SK-N-SH treated with all-trans-retinoic acid at 6 μM for 48 hours (cell line): ENCODE measurements around the gene CNTFR.

ENCODE experiments used
- CSDC2 ChIP-seq: fragments of 250-450 bp; sonication (Bioruptor Pico); IDR thresholded peaks from 2 replicates; pipeline ENCODE4 v1.5.0; 2020; ENCODE audit warnings: mild to moderate bottlenecking, moderate library complexity
- CSRNP3 ChIP-seq: fragments of 250-450 bp; sonication (Bioruptor Pico); IDR thresholded peaks from 2 replicates; pipeline ENCODE4 v1.5.1; 2021; ENCODE audit warnings: mild to moderate bottlenecking, moderate library complexity
- PATZ1 ChIP-seq: fragments of 250-450 bp; sonication (Bioruptor Pico); IDR thresholded peaks from 2 replicates; pipeline ENCODE4 v1.8.0; 2020; ENCODE audit warnings: mild to moderate bottlenecking, moderate library complexity, borderline replicate concordance
- RARB ChIP-seq: fragments of 250-450 bp; sonication (Bioruptor Pico); IDR thresholded peaks from 2 replicates; pipeline ENCODE4 v1.8.0; 2021; ENCODE audit warnings: mild to moderate bottlenecking, moderate library complexity
- TCF4 ChIP-seq: fragments of 250-450 bp; sonication (Bioruptor Pico); IDR thresholded peaks from 2 replicates; pipeline ENCODE4 v1.8.0; 2021; ENCODE audit warnings: mild to moderate bottlenecking, moderate library complexity, borderline replicate concordance
- ZFP30 ChIP-seq: fragments of 450-650 bp; formaldehyde crosslinking; IDR thresholded peaks from 2 replicates; pipeline ENCODE4 v1.5.0; 2022; ENCODE audit warnings: mild to moderate bottlenecking, moderate library complexity
- ZNF70 ChIP-seq: fragments of 450-650 bp; formaldehyde crosslinking; IDR thresholded peaks from 2 replicates; pipeline ENCODE4 v1.5.0; 2020; ENCODE audit warnings: mild to moderate bottlenecking, moderate library complexity

DNA sequence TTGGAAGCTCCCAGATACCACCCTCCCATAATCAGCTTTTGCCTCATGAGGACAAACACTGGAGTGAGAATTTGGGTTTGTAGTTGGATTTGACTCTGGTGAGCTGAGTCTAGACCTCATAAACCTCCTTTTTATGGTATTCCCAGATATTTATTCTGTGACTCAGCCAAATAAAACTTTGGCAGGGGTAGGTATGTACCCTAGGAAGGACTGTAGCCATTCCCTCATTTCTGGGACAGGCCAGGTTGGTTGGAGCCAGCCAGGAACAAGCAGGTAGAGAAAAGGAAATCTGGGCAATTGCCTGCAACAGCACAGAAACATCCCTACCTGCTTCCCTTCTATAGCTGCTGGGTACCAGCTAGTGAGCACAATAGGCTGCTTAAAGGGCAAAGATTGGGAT lies 86.1 kb downstream of the CNTFR start:
- TF ChIP-seq CSDC2 (no peak), CSRNP3 (CRISPR knock-in tag) (no peak), RARB (no peak), ZFP30 (no peak), ZNF70 (CRISPR knock-in tag) (no peak), TCF4 (CRISPR knock-in tag) (no peak), PATZ1 (CRISPR knock-in tag) (no peak)
